Endothelial cell of umbilical vein (primary cell): ENCODE data around the gene FIGLA.

ENCODE experiments used
- EZH2 ChIP-seq: IDR thresholded peaks from 2 replicates; pipeline ENCODE4 v1.6.1; 2012; ENCODE audit warnings: borderline replicate concordance, low read depth, mild to moderate bottlenecking, moderate library complexity, low read length, inconsistent platforms; ENCODE audit not compliant: severe bottlenecking
- FOS ChIP-seq: IDR thresholded peaks from 2 replicates; pipeline ENCODE4 v1.6.1; 2011; ENCODE audit warnings: mild to moderate bottlenecking, low read length, moderate library complexity, borderline replicate concordance; ENCODE audit not compliant: insufficient read depth
- MAX ChIP-seq: IDR thresholded peaks from 2 replicates; pipeline ENCODE4 v1.6.1; 2011; ENCODE audit not compliant: insufficient read depth, insufficient read length
- POLR2A ChIP-seq: IDR thresholded peaks from 2 replicates; pipeline ENCODE4 v1.6.1; 2012; ENCODE audit warnings: low read depth, mild to moderate bottlenecking, control low read depth, low read length
- POLR2AphosphoS5 ChIP-seq: IDR thresholded peaks from 2 replicates; pipeline ENCODE4 v1.6.1; 2012; ENCODE audit warnings: low read depth, mild to moderate bottlenecking, control low read depth, low read length, moderate library complexity; ENCODE audit not compliant: insufficient read depth
- TF ChIP-seq, protein P1 (sequence below), 2 donors: IDR thresholded peaks; 1 replicate in 1 of 2; 2 replicates in 1 of 2; pipeline ENCODE4 v1.5.1; 2011; ENCODE audit warnings: low read length in 2 of 2, mild to moderate bottlenecking in 2 of 2, moderate library complexity in 2 of 2, control low read depth in 1 of 2, inconsistent platforms in 1 of 2, low read depth in 1 of 2; ENCODE audit not compliant: insufficient read depth in 1 of 2; ENCODE audit errors: extremely low read depth in 1 of 2

DNA sequence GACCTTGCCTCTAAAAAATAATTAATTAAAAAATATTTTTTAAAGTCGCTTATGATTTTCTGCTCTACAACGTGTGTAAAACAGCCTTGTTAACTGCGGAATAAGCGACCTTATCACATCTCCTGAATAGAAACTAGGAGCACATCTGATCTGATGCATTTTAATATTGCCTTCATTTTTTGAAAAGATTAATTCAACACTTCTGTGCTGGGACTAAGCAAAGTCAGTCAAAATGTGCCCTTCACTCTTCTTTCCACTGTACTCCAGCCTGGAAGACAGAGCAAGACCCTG lies 17.3 kb upstream of the FIGLA start:
- TF ChIP-seq, protein P1, sequence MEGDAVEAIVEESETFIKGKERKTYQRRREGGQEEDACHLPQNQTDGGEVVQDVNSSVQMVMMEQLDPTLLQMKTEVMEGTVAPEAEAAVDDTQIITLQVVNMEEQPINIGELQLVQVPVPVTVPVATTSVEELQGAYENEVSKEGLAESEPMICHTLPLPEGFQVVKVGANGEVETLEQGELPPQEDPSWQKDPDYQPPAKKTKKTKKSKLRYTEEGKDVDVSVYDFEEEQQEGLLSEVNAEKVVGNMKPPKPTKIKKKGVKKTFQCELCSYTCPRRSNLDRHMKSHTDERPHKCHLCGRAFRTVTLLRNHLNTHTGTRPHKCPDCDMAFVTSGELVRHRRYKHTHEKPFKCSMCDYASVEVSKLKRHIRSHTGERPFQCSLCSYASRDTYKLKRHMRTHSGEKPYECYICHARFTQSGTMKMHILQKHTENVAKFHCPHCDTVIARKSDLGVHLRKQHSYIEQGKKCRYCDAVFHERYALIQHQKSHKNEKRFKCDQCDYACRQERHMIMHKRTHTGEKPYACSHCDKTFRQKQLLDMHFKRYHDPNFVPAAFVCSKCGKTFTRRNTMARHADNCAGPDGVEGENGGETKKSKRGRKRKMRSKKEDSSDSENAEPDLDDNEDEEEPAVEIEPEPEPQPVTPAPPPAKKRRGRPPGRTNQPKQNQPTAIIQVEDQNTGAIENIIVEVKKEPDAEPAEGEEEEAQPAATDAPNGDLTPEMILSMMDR (IDR thresholded peaks at IDR 0.05; ENCODE audit: extremely low read depth in 1 of 2, insufficient read depth in 1 of 2, low read depth in 1 of 2, low read length in 2 of 2): no peak
- TF ChIP-seq POLR2AphosphoS5 (no peak), MAX (no peak), FOS (no peak), POLR2A (no peak), EZH2 (no peak)
